Measurements from ENCODE around the gene MAT2B. TPM values are rescaled to one million over a fixed set of nuclear protein-coding genes. Genes with fewer than 3 reads are reported as not detected.

MAT2B gene
- total RNA-seq: 93.2 and 98.9 TPM in 2 replicates

GRCh38 chr5:163505368-163506094 is at the start of gene MAT2B:
TSS of gene MAT2B (plus strand) at chr5:163505619. CDS start at chr5:163505687, 68 bp downstream.
- H3K27me3 Mint-ChIP-seq (ENCODE audit: low read depth): no peaks in the 10 kb centered on the region
- H3K4me1 Mint-ChIP-seq (ENCODE audit: low read depth): peaks cover 42% of the 10 kb centered on the region
- H3K4me3 Mint-ChIP-seq (ENCODE audit: low read depth): peak within 1 kb of the TSS; percentile 87
- H3K36me3 Mint-ChIP-seq (ENCODE audit: low read depth): peaks cover 29% of the 10 kb centered on the region
- intact Hi-C loops (cut with micrococcal nuclease): loop anchor here (1.0 to 2.0 kb wide), 5 partner anchors 17 to 194 kb away; partner anchors contain the start of genes HMMR and NUDCD2
- no peaks in the 10 kb centered on the region for H3K9me3 Mint-ChIP-seq
- H3K27ac Mint-ChIP-seq: peak within 1 kb of the TSS; percentile 99
- peak; percentile 94 for DNase-seq (ENCODE audit: low spot score)

DNA sequence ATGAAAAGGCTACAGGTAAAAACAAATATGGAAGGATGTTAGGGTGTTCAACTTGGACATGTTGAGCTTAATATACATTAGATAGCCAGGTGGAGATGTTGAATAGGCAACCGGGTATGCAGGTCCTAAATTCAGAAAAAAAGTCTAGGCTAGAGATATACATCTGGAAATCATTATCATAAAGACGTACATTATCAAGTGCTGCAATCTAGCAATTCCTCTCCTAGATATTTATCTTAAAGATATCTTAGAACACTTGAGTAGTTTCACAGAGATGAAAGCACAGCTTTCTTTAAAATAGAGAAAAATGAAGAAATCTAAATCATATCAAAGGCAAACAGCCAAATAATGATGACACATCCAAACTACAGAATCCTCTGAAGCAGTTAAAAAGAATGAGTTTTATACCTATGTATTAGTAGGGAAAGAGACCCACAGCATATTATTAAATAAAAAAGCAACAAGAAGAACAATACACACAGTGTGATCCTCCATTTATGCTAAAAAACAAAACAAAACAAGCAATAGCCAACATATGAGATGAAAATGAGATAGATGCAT is 49.3 kb upstream of the MAT2B start:
- H3K4me1 Mint-ChIP-seq (ENCODE audit: low read depth): peaks cover 28% of the 10 kb centered on the region
- H3K36me3 Mint-ChIP-seq (ENCODE audit: low read depth): peaks cover 49% of the 10 kb centered on the region
- no peaks in the 10 kb centered on the region for H3K27me3 Mint-ChIP-seq (ENCODE audit: low read depth)
- DNase-seq (ENCODE audit: low spot score): no peak
- H3K9me3 Mint-ChIP-seq: no peaks in the 10 kb centered on the region
- peak overlapping the region; percentile 40 for H3K27ac Mint-ChIP-seq
- intact Hi-C loops (cut with micrococcal nuclease): no loop called here
- H3K4me3 Mint-ChIP-seq (ENCODE audit: low read depth): peak overlapping the region; percentile 2

DNA sequence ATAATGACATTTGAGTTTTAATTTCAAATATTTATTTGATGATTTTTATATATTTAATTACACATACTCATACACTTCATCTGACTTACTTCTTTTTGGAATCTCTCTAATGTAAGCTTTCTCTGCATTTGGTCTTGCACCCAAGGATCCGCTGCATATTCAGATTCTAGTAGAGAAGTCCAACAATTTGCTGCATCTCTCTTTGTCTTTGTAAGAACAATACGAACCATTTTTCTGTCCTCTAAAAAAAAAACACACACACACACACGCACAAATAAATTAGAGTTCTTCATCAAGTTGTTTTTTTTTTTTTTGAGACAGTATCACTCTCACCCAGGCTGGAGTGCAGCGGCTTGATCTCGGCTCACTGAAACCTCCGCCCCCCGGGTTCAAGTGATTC is 48.6 kb upstream of the MAT2B start:
- peaks cover 42% of the 10 kb centered on the region for H3K36me3 Mint-ChIP-seq (ENCODE audit: low read depth)
- H3K9me3 Mint-ChIP-seq: no peaks in the 10 kb centered on the region
- peaks cover 31% of the 10 kb centered on the region for H3K4me1 Mint-ChIP-seq (ENCODE audit: low read depth)
- peak overlapping the region; percentile 18 for H3K4me3 Mint-ChIP-seq (ENCODE audit: low read depth)
- H3K27me3 Mint-ChIP-seq (ENCODE audit: low read depth): no peaks in the 10 kb centered on the region
- DNase-seq (ENCODE audit: low spot score): no peak
- no peak overlapping the region for H3K27ac Mint-ChIP-seq
- intact Hi-C loops (cut with micrococcal nuclease): no loop called here

DNA sequence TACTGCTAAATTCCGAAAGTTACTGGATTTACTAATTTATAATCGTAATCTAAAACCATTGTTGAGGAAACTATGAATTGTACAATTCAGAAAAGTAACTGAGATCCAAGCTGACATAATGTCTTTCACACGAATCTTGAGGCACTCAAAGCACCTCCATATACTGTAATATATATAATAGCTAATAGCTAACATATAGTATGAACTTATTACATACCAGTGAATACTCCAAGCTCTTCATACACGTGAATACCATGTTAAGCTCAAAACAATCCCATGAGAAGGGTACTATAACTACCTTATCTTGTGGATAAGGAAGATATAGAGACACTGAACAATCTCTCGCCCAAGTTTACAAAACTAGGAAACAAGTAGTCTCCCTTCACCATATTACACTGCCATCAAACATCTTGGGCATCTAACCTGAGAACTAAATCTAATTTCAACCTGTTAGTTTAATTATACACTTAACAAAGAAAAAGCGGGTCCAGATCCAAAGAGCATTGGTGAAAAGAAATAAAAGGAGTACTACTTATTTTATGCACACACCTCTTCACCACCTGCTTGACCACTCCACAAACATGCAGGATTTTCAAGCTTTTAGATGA is 46.5 kb upstream of the MAT2B start:
- Mint-ChIP-seq H3K36me3 (ENCODE audit: low read depth) (peaks cover 39% of the 10 kb centered on the region), H3K27me3 (ENCODE audit: low read depth) (no peaks in the 10 kb centered on the region), H3K4me3 (ENCODE audit: low read depth) (peak overlapping the region; percentile 95), H3K27ac (peak overlapping the region; percentile 99), H3K4me1 (ENCODE audit: low read depth) (peaks cover 42% of the 10 kb centered on the region), H3K9me3 (no peaks in the 10 kb centered on the region)
- DNase-seq (ENCODE audit: low spot score): no peak
- intact Hi-C loops (cut with micrococcal nuclease): no loop called here

DNA sequence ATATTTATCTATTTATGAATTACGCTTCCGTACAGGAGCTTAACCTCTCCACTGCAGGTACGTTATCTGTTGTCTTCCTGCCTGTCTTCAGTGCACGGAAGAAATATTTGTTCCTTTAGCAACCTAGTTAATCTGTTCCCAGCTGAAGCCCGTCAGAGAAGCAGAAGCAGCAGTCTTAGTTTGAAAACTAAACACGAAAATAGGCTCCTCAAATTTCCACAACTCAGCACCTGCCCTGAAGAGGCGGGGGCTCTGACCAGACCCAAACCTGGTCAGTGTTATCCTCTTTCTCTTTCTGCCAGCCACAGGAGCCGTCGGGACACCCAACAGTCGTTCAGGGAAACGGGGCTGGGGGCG is 46.0 kb upstream of the MAT2B start:
- Mint-ChIP-seq H3K4me1 (ENCODE audit: low read depth) (peaks cover 46% of the 10 kb centered on the region), H3K27me3 (ENCODE audit: low read depth) (no peaks in the 10 kb centered on the region), H3K4me3 (ENCODE audit: low read depth) (peak overlapping the region; percentile 95), H3K9me3 (no peaks in the 10 kb centered on the region), H3K27ac (peak overlapping the region; percentile 99), H3K36me3 (ENCODE audit: low read depth) (peaks cover 44% of the 10 kb centered on the region)
- no peak for DNase-seq (ENCODE audit: low spot score)
- intact Hi-C loops (cut with micrococcal nuclease): no loop called here

GRCh38 chr5:163459819-163460561 is 45.4 kb upstream of the MAT2B start, which contains the start of gene NUDCD2:
TSS of gene NUDCD2 (minus strand) at chr5:163460102. CDS start at chr5:163460050, 52 bp downstream.
- DNase-seq (ENCODE audit: low spot score): peak; percentile 92
- H3K4me1 Mint-ChIP-seq (ENCODE audit: low read depth): peaks cover 47% of the 10 kb centered on the region
- no peaks in the 10 kb centered on the region for H3K9me3 Mint-ChIP-seq
- peak within 1 kb of the TSS; percentile 99 for H3K27ac Mint-ChIP-seq
- H3K27me3 Mint-ChIP-seq (ENCODE audit: low read depth): no peaks in the 10 kb centered on the region
- H3K4me3 Mint-ChIP-seq (ENCODE audit: low read depth): peak within 1 kb of the TSS; percentile 95
- peaks cover 44% of the 10 kb centered on the region for H3K36me3 Mint-ChIP-seq (ENCODE audit: low read depth)
- intact Hi-C loops (cut with micrococcal nuclease): loop anchor here (1.0 kb wide), 2 partner anchors 23 to 45 kb away; partner anchors contain the start of genes CCNG1 and MAT2B

DNA sequence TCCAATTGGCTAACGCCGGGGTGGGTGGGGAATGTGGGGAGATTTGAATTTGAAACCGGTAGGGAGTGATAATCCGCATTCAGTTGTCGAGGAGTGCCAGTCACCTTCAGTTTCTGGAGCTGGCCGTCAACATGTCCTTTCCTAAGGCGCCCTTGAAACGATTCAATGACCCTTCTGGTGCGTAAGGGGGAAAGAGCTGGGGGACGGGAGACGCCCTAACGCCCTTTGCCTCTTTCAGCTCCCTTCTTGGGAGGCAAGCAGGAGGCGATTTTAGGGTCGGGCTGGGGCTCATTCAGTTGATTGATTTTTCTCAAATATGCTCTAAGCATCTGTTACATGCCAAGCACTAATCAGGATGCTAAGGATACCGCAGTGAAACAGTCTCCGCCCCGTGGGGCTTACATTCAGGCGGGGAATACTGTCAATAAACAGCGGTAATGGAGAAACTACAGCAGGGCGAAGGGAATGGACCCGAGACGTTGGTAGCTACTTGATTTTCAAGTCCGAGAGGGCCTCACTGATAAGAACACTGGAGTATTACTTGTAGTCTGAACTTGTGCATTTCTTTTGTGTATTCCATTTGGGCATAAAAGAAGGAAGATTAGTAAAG is 44.8 kb upstream of the MAT2B start, which contains the start of gene HMMR:
Gene HMMR (plus strand): TSS at position 71 of the 610 bp plus-strand sequence. CDS start 61 bp downstream, at position 132.
- peak within 1 kb of the TSS; percentile 99 for H3K27ac Mint-ChIP-seq
- H3K4me3 Mint-ChIP-seq (ENCODE audit: low read depth): peak within 1 kb of the TSS; percentile 95
- H3K9me3 Mint-ChIP-seq: no peaks in the 10 kb centered on the region
- H3K4me1 Mint-ChIP-seq (ENCODE audit: low read depth): peaks cover 44% of the 10 kb centered on the region
- no peak for DNase-seq (ENCODE audit: low spot score)
- H3K27me3 Mint-ChIP-seq (ENCODE audit: low read depth): no peaks in the 10 kb centered on the region
- intact Hi-C loops (cut with micrococcal nuclease): loop anchor here (1.0 kb wide), 2 partner anchors 23 to 45 kb away; partner anchors contain the start of genes CCNG1 and MAT2B
- peaks cover 39% of the 10 kb centered on the region for H3K36me3 Mint-ChIP-seq (ENCODE audit: low read depth)

GRCh38 chr5:163463063-163463435 is 42.4 kb upstream of the MAT2B start:
- H3K4me3 Mint-ChIP-seq (ENCODE audit: low read depth): peak overlapping the region; percentile 28
- peak overlapping the region; percentile 99 for H3K27ac Mint-ChIP-seq
- H3K4me1 Mint-ChIP-seq (ENCODE audit: low read depth): peaks cover 35% of the 10 kb centered on the region
- no peak for DNase-seq (ENCODE audit: low spot score)
- no peaks in the 10 kb centered on the region for H3K27me3 Mint-ChIP-seq (ENCODE audit: low read depth)
- intact Hi-C loops (cut with micrococcal nuclease): no loop called here
- no peaks in the 10 kb centered on the region for H3K9me3 Mint-ChIP-seq
- peaks cover 29% of the 10 kb centered on the region for H3K36me3 Mint-ChIP-seq (ENCODE audit: low read depth)

DNA sequence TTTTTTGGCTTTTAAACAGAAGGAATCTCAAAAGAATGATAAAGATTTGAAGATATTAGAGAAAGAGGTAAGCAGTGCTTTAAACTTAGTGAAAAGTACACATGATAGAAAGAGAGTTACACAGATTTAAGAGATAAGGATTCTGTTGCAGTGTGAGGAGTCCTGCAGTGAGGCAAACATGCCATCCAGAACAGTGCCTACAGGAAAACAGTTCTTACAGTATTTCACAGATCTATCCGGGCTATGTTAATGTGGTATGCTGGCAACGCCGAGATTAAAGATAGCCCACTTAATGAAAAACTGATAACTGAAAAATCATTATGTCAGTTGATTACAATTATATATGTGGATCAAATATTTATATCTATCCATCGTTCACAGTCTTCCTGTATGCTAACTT is 37.7 kb upstream of the MAT2B start:
- peak overlapping the region; percentile 4 for H3K4me3 Mint-ChIP-seq (ENCODE audit: low read depth)

GRCh38 chr5:163473635-163474243 is 31.7 kb upstream of the MAT2B start:
- Mint-ChIP-seq H3K4me3 (ENCODE audit: low read depth) (no peak overlapping the region), H3K4me1 (ENCODE audit: low read depth) (peaks cover 12% of the 10 kb centered on the region), H3K36me3 (ENCODE audit: low read depth) (peaks cover 78% of the 10 kb centered on the region), H3K27ac (no peak overlapping the region), H3K27me3 (ENCODE audit: low read depth) (no peaks in the 10 kb centered on the region), H3K9me3 (no peaks in the 10 kb centered on the region)
- intact Hi-C loops (cut with micrococcal nuclease): no loop called here
- DNase-seq (ENCODE audit: low spot score): no peak

More for the DNA sequence above, 37.7 kb upstream of the MAT2B start:
- intact Hi-C loops (cut with micrococcal nuclease): loop anchor here (2.0 kb wide), 1 partner anchor 13 kb away; no protein-coding TSS in a partner anchor
- no peak for DNase-seq (ENCODE audit: low spot score)
- H3K27ac Mint-ChIP-seq: peak overlapping the region; percentile 74
- H3K27me3 Mint-ChIP-seq (ENCODE audit: low read depth): no peaks in the 10 kb centered on the region
- H3K9me3 Mint-ChIP-seq: no peaks in the 10 kb centered on the region
- H3K36me3 Mint-ChIP-seq (ENCODE audit: low read depth): peaks cover 60% of the 10 kb centered on the region
- H3K4me1 Mint-ChIP-seq (ENCODE audit: low read depth): peaks cover 30% of the 10 kb centered on the region

GRCh38 chr5:163475411-163475810 is 30.0 kb upstream of the MAT2B start:
- Mint-ChIP-seq H3K27ac (peak overlapping the region; percentile 46), H3K4me3 (ENCODE audit: low read depth) (no peak overlapping the region), H3K4me1 (ENCODE audit: low read depth) (peaks cover 17% of the 10 kb centered on the region), H3K27me3 (ENCODE audit: low read depth) (no peaks in the 10 kb centered on the region), H3K9me3 (no peaks in the 10 kb centered on the region), H3K36me3 (ENCODE audit: low read depth) (peaks cover 80% of the 10 kb centered on the region)
- intact Hi-C loops (cut with micrococcal nuclease): no loop called here
- DNase-seq (ENCODE audit: low spot score): no peak

Data from activated T-helper 2 cell treated with anti-CD3 and anti-CD28 coated beads, Interferon-gamma antibody, Interleukin-2, Interleukin-4, amounts not matched to agents 10 μg/mL and 5 μg/mL and 100 μg/mL, durations not matched to agents 14 hours and 24 hours and 36 hours (primary cell).